ENCODE data around the gene KDM5B.
A peak's percentile ranks its signal among the peaks of the same experiment; 100 is the strongest.
"Not testable (repeated sequence)": the region's sequence is repeated elsewhere in the genome, so short reads cannot be mapped to it uniquely, and the experiment has no call there.

The KDM5B gene

DNA sequence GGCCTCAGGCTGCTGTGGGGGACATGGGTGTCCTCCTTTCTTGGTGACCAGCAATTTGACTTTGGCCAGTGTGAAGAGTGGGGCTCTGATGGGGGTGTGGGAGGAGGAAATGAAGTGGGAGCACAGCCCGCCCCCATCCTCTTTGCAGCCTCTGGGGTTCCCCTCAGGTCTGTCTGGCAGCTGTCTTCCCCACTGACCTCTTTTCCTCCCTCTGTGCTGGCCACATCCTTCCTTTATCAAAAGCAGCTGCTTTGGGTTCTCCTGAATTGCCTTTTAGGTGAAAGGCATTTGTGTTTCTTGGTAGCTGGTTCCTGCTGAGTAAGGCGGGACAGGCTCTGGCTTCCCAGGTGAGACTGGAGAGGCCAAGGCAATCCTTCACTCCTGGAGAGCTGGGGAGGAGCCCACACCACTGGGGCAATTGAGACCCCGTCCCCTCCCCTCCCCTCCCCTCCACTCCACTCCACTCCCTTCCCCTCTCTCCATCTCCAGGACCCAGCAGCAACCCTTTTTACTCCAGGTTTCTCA is 27.4 kb upstream of the KDM5B start:
- peak; percentile 62 for ATAC-seq
- TF ChIP-seq SNAI2 (CRISPR knock-in tag; IDR thresholded peaks at IDR 0.05) (no peak), CSDC2 (CRISPR knock-in tag; IDR thresholded peaks at IDR 0.05) (no peak), TCF4 (CRISPR knock-in tag; IDR thresholded peaks at IDR 0.05; ENCODE audit: borderline replicate concordance) (no peak), ESRRG (CRISPR knock-in tag; IDR thresholded peaks at IDR 0.05) (no peak), ZFP30 (CRISPR knock-in tag; IDR thresholded peaks at IDR 0.05) (no peak), BACH2 (CRISPR knock-in tag; IDR thresholded peaks at IDR 0.05; ENCODE audit: borderline replicate concordance) (no peak), TOX (CRISPR knock-in tag; IDR thresholded peaks at IDR 0.05; ENCODE audit: borderline replicate concordance) (no peak), ZC3H10 (CRISPR knock-in tag; IDR thresholded peaks at IDR 0.05) (no peak), OSR1 (CRISPR knock-in tag; IDR thresholded peaks at IDR 0.05) (no peak), ZNF565 (CRISPR knock-in tag; conservative IDR thresholded peaks at IDR 0.05; ENCODE audit: low read depth) (no peak), ARNTL (CRISPR knock-in tag; IDR thresholded peaks at IDR 0.05; ENCODE audit: borderline replicate concordance, low read depth) (no peak), ZNF70 (CRISPR knock-in tag; IDR thresholded peaks at IDR 0.05) (no peak), ZNF8 (CRISPR knock-in tag; IDR thresholded peaks at IDR 0.05) (no peak), RARB (CRISPR knock-in tag; IDR thresholded peaks at IDR 0.05) (no peak)
- TF ChIP-seq, protein P1, sequence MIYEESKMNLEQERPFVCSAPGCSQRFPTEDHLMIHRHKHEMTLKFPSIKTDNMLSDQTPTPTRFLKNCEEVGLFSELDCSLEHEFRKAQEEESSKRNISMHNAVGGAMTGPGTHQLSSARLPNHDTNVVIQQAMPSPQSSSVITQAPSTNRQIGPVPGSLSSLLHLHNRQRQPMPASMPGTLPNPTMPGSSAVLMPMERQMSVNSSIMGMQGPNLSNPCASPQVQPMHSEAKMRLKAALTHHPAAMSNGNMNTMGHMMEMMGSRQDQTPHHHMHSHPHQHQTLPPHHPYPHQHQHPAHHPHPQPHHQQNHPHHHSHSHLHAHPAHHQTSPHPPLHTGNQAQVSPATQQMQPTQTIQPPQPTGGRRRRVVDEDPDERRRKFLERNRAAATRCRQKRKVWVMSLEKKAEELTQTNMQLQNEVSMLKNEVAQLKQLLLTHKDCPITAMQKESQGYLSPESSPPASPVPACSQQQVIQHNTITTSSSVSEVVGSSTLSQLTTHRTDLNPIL (CRISPR knock-in tag; IDR thresholded peaks at IDR 0.05; ENCODE audit: low read depth) = no peak
- TF ChIP-seq, protein P2, sequence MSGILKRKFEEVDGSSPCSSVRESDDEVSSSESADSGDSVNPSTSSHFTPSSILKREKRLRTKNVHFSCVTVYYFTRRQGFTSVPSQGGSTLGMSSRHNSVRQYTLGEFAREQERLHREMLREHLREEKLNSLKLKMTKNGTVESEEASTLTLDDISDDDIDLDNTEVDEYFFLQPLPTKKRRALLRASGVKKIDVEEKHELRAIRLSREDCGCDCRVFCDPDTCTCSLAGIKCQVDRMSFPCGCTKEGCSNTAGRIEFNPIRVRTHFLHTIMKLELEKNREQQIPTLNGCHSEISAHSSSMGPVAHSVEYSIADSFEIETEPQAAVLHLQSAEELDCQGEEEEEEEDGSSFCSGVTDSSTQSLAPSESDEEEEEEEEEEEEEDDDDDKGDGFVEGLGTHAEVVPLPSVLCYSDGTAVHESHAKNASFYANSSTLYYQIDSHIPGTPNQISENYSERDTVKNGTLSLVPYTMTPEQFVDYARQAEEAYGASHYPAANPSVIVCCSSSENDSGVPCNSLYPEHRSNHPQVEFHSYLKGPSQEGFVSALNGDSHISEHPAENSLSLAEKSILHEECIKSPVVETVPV (CRISPR knock-in tag; IDR thresholded peaks at IDR 0.05) = no peak
- TF ChIP-seq, protein P3, sequence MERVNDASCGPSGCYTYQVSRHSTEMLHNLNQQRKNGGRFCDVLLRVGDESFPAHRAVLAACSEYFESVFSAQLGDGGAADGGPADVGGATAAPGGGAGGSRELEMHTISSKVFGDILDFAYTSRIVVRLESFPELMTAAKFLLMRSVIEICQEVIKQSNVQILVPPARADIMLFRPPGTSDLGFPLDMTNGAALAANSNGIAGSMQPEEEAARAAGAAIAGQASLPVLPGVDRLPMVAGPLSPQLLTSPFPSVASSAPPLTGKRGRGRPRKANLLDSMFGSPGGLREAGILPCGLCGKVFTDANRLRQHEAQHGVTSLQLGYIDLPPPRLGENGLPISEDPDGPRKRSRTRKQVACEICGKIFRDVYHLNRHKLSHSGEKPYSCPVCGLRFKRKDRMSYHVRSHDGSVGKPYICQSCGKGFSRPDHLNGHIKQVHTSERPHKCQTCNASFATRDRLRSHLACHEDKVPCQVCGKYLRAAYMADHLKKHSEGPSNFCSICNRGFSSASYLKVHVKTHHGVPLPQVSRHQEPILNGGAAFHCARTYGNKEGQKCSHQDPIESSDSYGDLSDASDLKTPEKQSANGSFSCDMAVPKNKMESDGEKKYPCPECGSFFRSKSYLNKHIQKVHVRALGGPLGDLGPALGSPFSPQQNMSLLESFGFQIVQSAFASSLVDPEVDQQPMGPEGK (CRISPR knock-in tag; IDR thresholded peaks at IDR 0.05; ENCODE audit: borderline replicate concordance) = no peak
- TF ChIP-seq, protein P4, sequence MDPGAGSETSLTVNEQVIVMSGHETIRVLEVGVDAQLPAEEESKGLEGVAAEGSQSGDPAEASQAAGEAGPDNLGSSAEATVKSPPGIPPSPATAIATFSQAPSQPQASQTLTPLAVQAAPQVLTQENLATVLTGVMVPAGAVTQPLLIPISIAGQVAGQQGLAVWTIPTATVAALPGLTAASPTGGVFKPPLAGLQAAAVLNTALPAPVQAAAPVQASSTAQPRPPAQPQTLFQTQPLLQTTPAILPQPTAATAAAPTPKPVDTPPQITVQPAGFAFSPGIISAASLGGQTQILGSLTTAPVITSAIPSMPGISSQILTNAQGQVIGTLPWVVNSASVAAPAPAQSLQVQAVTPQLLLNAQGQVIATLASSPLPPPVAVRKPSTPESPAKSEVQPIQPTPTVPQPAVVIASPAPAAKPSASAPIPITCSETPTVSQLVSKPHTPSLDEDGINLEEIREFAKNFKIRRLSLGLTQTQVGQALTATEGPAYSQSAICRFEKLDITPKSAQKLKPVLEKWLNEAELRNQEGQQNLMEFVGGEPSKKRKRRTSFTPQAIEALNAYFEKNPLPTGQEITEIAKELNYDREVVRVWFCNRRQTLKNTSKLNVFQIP (CRISPR knock-in tag; IDR thresholded peaks at IDR 0.05; ENCODE audit: borderline replicate concordance, low read depth) = no peak

DNA sequence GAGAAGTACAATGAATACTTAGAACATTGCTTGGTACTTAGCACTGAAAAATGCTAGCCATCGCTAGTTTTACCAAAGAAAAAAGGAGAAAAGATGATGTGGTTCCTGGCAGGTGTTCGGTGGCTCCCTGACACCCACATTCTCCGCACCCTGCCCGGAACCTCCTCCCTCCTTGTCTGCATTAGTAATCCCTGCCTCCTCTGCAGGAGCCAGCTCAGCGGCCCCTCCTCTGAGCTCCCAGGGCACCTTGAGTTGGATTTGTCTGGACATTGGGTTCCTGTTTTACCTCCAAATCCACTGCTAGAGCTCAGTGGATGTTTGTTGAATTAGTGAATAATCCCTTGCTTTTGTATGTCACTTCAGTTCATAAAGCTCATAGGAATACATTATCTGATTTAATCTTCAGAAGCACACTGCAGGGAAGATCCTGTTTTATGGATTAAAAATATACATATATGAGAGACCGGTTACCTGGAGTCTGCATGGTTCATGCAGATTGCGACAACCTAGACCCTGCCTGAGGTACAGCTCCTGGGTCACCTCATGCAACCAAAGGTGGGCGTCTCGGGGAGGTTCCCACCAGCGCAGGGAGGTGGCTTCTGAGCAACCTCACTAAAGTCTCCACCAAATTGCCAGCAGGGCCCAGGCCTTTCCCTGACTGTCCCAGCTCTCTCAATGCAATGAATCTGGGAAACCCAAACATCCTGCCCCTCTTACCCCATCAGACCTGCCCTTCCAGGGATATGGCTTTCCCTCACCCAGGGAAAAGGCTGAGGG is 26.7 kb upstream of the KDM5B start:
- TF ChIP-seq ISL1 (CRISPR knock-in tag; IDR thresholded peaks at IDR 0.05) (no peak), ZFP3 (CRISPR knock-in tag; IDR thresholded peaks at IDR 0.05) (no peak), ZNF70 (CRISPR knock-in tag; IDR thresholded peaks at IDR 0.05) (no peak), PPARA (CRISPR knock-in tag; IDR thresholded peaks at IDR 0.05; ENCODE audit: borderline replicate concordance) (no peak), SNAI2 (CRISPR knock-in tag; IDR thresholded peaks at IDR 0.05) (no peak)
- no peak; the same call in 2 of the 3 replicates for ATAC-seq

DNA sequence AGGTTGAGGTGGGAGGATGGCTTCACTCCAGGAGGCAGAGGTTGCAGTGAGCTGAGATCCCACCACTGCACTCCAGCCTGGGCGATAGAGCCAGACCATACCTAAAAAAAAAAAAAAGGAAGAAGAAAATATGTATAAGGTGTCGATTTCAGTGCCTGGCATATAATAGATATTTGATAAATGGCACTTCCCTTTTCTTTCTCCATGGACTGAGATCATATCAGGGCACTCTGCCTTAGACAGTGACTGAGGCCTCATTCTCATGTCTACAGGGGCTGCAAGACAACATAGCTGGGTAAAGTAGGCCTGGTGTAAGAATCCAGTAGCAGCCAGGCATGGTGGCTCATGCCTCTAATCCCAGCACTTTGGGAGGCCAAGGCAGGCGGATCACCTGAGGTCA is 23.7 kb upstream of the KDM5B start:
- no peak for ATAC-seq
- no peak for TF ChIP-seq SNAI2 (CRISPR knock-in tag; IDR thresholded peaks at IDR 0.05)
- TF ChIP-seq, protein P4 (CRISPR knock-in tag; IDR thresholded peaks at IDR 0.05; ENCODE audit: borderline replicate concordance, low read depth) = no peak
- no peak for TF ChIP-seq TCF4 (CRISPR knock-in tag; IDR thresholded peaks at IDR 0.05; ENCODE audit: borderline replicate concordance)
- TF ChIP-seq, protein P5, sequence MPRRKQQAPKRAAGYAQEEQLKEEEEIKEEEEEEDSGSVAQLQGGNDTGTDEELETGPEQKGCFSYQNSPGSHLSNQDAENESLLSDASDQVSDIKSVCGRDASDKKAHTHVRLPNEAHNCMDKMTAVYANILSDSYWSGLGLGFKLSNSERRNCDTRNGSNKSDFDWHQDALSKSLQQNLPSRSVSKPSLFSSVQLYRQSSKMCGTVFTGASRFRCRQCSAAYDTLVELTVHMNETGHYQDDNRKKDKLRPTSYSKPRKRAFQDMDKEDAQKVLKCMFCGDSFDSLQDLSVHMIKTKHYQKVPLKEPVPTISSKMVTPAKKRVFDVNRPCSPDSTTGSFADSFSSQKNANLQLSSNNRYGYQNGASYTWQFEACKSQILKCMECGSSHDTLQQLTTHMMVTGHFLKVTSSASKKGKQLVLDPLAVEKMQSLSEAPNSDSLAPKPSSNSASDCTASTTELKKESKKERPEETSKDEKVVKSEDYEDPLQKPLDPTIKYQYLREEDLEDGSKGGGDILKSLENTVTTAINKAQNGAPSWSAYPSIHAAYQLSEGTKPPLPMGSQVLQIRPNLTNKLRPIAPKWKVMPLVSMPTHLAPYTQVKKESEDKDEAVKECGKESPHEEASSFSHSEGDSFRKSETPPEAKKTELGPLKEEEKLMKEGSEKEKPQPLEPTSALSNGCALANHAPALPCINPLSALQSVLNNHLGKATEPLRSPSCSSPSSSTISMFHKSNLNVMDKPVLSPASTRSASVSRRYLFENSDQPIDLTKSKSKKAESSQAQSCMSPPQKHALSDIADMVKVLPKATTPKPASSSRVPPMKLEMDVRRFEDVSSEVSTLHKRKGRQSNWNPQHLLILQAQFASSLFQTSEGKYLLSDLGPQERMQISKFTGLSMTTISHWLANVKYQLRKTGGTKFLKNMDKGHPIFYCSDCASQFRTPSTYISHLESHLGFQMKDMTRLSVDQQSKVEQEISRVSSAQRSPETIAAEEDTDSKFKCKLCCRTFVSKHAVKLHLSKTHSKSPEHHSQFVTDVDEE (CRISPR knock-in tag; IDR thresholded peaks at IDR 0.05) = no peak

DNA sequence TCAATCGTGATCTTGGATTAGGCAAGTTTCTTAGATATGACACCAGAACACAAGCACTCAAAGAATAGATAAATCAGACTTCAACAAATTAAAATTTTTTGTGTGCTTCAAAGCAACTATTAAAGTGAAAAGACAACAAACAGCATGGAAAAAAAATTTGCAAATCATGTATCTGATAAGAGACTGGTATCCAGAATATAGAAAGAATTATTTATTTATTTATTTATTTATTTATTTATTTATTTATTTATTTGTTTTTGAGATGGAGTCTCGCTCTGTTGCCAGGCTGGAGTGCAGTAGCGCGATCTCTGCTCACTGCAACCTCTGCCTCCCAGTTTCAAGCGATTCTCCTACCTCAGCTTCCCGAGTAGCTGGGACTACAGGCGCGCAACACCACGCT is 21.0 kb upstream of the KDM5B start:
- not testable (repeated sequence) for ATAC-seq

Data from SK-N-SH treated with all-trans-retinoic acid at 6 μM for 48 hours (cell line).